K562 (cell line): ENCODE measurements around the gene MYO3B. TPM values are rescaled to one million over a fixed set of nuclear protein-coding genes. Genes with fewer than 3 reads are reported as not detected.

Source experiments
- KDM1A ChIP-seq, 2 experiments: fragments of 450-650 bp; IDR thresholded peaks; 2 replicates each; pipeline ENCODE4 v1.6.1; 2016; ENCODE audit warnings: mild to moderate bottlenecking in 2 of 2
- MCM5 ChIP-seq: fragments of 450-650 bp; IDR thresholded peaks from 2 replicates; pipeline ENCODE4 v1.6.1; 2016; ENCODE audit warnings: low read depth
- RNF2 ChIP-seq: sonication (generic); IDR thresholded peaks from 2 replicates; pipeline ENCODE4 v1.6.1; 2016
- SRF ChIP-seq, 2 experiments: fragments of 250-450, 450-650 bp in 1 of 2; sonication (Bioruptor Pico) in 1 of 2; sonication (generic) in 1 of 2; formaldehyde crosslinking; IDR thresholded peaks; 2 replicates each; pipeline versions ENCODE4 v1.5.0 to v1.5.1; 2020 to 2022; ENCODE audit warnings: mild to moderate bottlenecking in 1 of 2, missing genetic modification reagents in 1 of 2
- ZFP36 ChIP-seq: fragments of 150-350 bp; IDR thresholded peaks from 2 replicates; pipeline ENCODE4 v1.6.1; 2018; ENCODE audit warnings: low read length, low read depth; ENCODE audit not compliant: partially characterized antibody
- ZNF717 ChIP-seq: fragments of 250-450 bp; sonication (Bioruptor Pico); IDR thresholded peaks from 2 replicates; pipeline ENCODE4 v1.5.0; 2021
- polyA plus RNA-seq, 8 experiments: library from polyadenylated mRNA; depleted of rRNA in 4 of 8; stranded (reverse) in 5 of 8; unstranded in 3 of 8; fragments of >200 nt; fragmentation: Nextera tagmentation in 2 of 8; fragmentation: Illumina TruSeq in 1 of 8; extraction: Ambion mirVana in 2 of 8; extraction: Trizol in 1 of 8; gene quantifications; 2 replicates each; pipeline versions ENCODE4 v1.2.1 to v1.2.3, GENCODE V29; 2011 to 2014; ENCODE audit warnings: inconsistent platforms in 1 of 8, missing spikeins in 1 of 8
- total RNA-seq, 7 experiments: library from RNA; depleted of rRNA in 6 of 7; stranded (reverse); fragments of >200 nt in 6 of 7; fragmentation: Illumina TruSeq in 2 of 7; extraction: Trizol in 2 of 7; gene quantifications; 2 replicates each; pipeline versions ENCODE4 v1.2.1 to v1.2.3, GENCODE V29; 2011 to 2021; ENCODE audit warnings: low replicate concordance in 1 of 7
- TF ChIP-seq, protein P1 (sequence below): sonication (generic); formaldehyde crosslinking; IDR thresholded peaks from 2 replicates; pipeline ENCODE4 v1.8.0; 2022; ENCODE audit warnings: missing genetic modification reagents, mild to moderate bottlenecking, borderline replicate concordance
- TF ChIP-seq, protein P2 (sequence below): fragments of 250-450 bp; sonication (Bioruptor Pico); IDR thresholded peaks from 2 replicates; pipeline ENCODE4 v1.5.0; 2021; ENCODE audit warnings: mild to moderate bottlenecking, borderline replicate concordance
- TF ChIP-seq, protein P3 (sequence below): sonication (generic); formaldehyde crosslinking; IDR thresholded peaks from 2 replicates; pipeline ENCODE4 v1.8.0; 2022; ENCODE audit warnings: missing genetic modification reagents, mild to moderate bottlenecking, borderline replicate concordance
- TF ChIP-seq, protein P4 (sequence below): fragments of 250-450 bp; sonication (Bioruptor Pico); IDR thresholded peaks from 2 replicates; pipeline ENCODE4 v1.8.0; 2021; ENCODE audit warnings: moderate library complexity, mild to moderate bottlenecking, inconsistent platforms
- TF ChIP-seq, protein P5 (sequence below): sonication (generic); formaldehyde crosslinking; IDR thresholded peaks from 2 replicates; pipeline ENCODE4 v1.8.1; 2023; ENCODE audit warnings: mild to moderate bottlenecking, missing genetic modification reagents
- TF ChIP-seq, protein P6 (sequence below): fragments of 450-650 bp; IDR thresholded peaks from 2 replicates; pipeline ENCODE4 v1.6.1; 2016
- TF ChIP-seq, protein P7 (sequence below): fragments of 450-650 bp; formaldehyde crosslinking; IDR thresholded peaks from 2 replicates; pipeline ENCODE4 v1.4.0; 2020; ENCODE audit warnings: mild to moderate bottlenecking

MYO3B gene
- total and polyA plus RNA-seq, 9 of the 15 experiments (the other 6 are each of a cell fraction or from before 2014, with no cell fraction given): 2.7 to 6.5 (median 3.6) TPM

DNA sequence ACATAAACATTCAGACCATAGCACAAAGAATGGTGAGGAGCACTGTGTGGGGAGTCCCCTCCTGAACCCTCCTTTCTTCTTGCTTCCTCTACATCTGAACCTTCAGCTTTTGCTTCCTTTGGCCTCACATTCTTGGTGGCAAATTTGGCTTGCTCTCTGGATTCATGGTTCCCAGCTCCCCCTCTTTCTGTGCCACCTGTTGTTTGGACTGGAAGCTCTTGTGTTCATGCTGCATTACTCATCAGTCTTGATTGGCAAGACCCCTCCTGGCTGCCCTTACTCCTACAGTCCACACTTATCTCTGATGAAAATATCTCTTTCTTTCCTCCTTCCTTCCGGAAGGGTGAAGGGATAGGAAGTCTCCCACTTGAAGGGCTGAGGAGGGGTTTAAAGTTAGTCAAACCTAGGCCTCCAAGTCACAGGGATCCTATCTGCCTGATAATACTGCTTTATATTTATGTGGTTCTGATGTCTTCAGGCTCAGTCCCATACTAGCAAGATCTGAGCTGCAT is 70.0 kb downstream of the MYO3B start (continued):
- TF ChIP-seq, protein P1, sequence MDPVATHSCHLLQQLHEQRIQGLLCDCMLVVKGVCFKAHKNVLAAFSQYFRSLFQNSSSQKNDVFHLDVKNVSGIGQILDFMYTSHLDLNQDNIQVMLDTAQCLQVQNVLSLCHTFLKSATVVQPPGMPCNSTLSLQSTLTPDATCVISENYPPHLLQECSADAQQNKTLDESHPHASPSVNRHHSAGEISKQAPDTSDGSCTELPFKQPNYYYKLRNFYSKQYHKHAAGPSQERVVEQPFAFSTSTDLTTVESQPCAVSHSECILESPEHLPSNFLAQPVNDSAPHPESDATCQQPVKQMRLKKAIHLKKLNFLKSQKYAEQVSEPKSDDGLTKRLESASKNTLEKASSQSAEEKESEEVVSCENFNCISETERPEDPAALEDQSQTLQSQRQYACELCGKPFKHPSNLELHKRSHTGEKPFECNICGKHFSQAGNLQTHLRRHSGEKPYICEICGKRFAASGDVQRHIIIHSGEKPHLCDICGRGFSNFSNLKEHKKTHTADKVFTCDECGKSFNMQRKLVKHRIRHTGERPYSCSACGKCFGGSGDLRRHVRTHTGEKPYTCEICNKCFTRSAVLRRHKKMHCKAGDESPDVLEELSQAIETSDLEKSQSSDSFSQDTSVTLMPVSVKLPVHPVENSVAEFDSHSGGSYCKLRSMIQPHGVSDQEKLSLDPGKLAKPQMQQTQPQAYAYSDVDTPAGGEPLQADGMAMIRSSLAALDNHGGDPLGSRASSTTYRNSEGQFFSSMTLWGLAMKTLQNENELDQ (CRISPR knock-in tag): no peak
- TF ChIP-seq RNF2 (peak; percentile 99; the same call in 1 of the 2 replicates), ZNF717 (CRISPR knock-in tag) (no peak), ZFP36 (no peak), SRF (CRISPR knock-in tag; IDR thresholded peaks at IDR 0.05) (no peak), KDM1A (IDR thresholded peaks at IDR 0.05) (peak; percentile 37 to 44; a peak in 2 of 4 replicates), MCM5 (no peak)
- TF ChIP-seq, protein P2, sequence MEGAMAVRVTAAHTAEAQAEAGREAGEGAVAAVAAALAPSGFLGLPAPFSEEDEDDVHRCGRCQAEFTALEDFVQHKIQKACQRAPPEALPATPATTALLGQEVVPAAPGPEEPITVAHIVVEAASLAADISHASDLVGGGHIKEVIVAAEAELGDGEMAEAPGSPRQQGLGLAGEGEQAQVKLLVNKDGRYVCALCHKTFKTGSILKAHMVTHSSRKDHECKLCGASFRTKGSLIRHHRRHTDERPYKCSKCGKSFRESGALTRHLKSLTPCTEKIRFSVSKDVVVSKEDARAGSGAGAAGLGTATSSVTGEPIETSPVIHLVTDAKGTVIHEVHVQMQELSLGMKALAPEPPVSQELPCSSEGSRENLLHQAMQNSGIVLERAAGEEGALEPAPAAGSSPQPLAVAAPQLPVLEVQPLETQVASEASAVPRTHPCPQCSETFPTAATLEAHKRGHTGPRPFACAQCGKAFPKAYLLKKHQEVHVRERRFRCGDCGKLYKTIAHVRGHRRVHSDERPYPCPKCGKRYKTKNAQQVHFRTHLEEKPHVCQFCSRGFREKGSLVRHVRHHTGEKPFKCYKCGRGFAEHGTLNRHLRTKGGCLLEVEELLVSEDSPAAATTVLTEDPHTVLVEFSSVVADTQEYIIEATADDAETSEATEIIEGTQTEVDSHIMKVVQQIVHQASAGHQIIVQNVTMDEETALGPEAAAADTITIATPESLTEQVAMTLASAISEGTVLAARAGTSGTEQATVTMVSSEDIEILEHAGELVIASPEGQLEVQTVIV: no peak
- TF ChIP-seq, protein P3, sequence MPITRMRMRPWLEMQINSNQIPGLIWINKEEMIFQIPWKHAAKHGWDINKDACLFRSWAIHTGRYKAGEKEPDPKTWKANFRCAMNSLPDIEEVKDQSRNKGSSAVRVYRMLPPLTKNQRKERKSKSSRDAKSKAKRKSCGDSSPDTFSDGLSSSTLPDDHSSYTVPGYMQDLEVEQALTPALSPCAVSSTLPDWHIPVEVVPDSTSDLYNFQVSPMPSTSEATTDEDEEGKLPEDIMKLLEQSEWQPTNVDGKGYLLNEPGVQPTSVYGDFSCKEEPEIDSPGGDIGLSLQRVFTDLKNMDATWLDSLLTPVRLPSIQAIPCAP (CRISPR knock-in tag): no peak
- TF ChIP-seq, protein P4, sequence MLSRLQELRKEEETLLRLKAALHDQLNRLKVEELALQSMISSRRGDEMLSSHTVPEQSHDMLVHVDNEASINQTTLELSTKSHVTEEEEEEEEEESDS (CRISPR knock-in tag): no peak
- TF ChIP-seq, protein P5, sequence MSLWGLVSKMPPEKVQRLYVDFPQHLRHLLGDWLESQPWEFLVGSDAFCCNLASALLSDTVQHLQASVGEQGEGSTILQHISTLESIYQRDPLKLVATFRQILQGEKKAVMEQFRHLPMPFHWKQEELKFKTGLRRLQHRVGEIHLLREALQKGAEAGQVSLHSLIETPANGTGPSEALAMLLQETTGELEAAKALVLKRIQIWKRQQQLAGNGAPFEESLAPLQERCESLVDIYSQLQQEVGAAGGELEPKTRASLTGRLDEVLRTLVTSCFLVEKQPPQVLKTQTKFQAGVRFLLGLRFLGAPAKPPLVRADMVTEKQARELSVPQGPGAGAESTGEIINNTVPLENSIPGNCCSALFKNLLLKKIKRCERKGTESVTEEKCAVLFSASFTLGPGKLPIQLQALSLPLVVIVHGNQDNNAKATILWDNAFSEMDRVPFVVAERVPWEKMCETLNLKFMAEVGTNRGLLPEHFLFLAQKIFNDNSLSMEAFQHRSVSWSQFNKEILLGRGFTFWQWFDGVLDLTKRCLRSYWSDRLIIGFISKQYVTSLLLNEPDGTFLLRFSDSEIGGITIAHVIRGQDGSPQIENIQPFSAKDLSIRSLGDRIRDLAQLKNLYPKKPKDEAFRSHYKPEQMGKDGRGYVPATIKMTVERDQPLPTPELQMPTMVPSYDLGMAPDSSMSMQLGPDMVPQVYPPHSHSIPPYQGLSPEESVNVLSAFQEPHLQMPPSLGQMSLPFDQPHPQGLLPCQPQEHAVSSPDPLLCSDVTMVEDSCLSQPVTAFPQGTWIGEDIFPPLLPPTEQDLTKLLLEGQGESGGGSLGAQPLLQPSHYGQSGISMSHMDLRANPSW (CRISPR knock-in tag): no peak
- TF ChIP-seq, protein P6, sequence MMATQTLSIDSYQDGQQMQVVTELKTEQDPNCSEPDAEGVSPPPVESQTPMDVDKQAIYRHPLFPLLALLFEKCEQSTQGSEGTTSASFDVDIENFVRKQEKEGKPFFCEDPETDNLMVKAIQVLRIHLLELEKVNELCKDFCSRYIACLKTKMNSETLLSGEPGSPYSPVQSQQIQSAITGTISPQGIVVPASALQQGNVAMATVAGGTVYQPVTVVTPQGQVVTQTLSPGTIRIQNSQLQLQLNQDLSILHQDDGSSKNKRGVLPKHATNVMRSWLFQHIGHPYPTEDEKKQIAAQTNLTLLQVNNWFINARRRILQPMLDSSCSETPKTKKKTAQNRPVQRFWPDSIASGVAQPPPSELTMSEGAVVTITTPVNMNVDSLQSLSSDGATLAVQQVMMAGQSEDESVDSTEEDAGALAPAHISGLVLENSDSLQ: peak; percentile 80
- TF ChIP-seq, protein P7, sequence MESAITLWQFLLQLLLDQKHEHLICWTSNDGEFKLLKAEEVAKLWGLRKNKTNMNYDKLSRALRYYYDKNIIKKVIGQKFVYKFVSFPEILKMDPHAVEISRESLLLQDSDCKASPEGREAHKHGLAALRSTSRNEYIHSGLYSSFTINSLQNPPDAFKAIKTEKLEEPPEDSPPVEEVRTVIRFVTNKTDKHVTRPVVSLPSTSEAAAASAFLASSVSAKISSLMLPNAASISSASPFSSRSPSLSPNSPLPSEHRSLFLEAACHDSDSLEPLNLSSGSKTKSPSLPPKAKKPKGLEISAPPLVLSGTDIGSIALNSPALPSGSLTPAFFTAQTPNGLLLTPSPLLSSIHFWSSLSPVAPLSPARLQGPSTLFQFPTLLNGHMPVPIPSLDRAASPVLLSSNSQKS (CRISPR knock-in tag): no peak
